GM18951 (cell line): ENCODE measurements around the gene ABCC3.

Experiments
- POLR2A ChIP-seq: IDR thresholded peaks from 4 replicates; pipeline ENCODE4 v1.6.1; 2011; ENCODE audit warnings: mild to moderate bottlenecking; ENCODE audit not compliant: insufficient read length, insufficient read depth; ENCODE audit errors: extremely low read depth
- in situ Hi-C: fragments of 300-500 bp; cut with MboI; formaldehyde crosslinking; loops from one replicate; pipeline ENCODE4 v1.12.0; 2022; ENCODE audit warnings: low sequenced_read_pairs, mixed read lengths, inconsistent platforms; ENCODE audit not compliant: unreplicated experiment

ABCC3 gene

GRCh38 chr17:50651661-50652060, 17.0 kb downstream of the ABCC3 start:
- TF ChIP-seq POLR2A: no peak
- in situ Hi-C loops: no loop called here

GRCh38 chr17:50653738-50654137, 19.1 kb downstream of the ABCC3 start:
- in situ Hi-C loops: no loop called here

GRCh38 chr17:50656509-50656908, 21.8 kb downstream of the ABCC3 start:
- TF ChIP-seq POLR2A: no peak
- in situ Hi-C loops: no loop called here

More at GRCh38 chr17:50653738-50654137, 19.1 kb downstream of the ABCC3 start:
- no peak for TF ChIP-seq POLR2A

GRCh38 chr17:50657054-50657453, 22.4 kb downstream of the ABCC3 start:
- TF ChIP-seq POLR2A: no peak
- in situ Hi-C loops: no loop called here

- no peak for TF ChIP-seq POLR2A
- in situ Hi-C loops: no loop called here
These were observed 22.9 kb downstream of the ABCC3 start for GRCh38 chr17:50657627-50658026.

GRCh38 chr17:50658616-50659015, 23.9 kb downstream of the ABCC3 start:
- no peak for TF ChIP-seq POLR2A
- in situ Hi-C loops: no loop called here

GRCh38 chr17:50659179-50659578, 24.5 kb downstream of the ABCC3 start:
- in situ Hi-C loops: no loop called here

GRCh38 chr17:50660042-50660886, 25.6 kb downstream of the ABCC3 start:
- in situ Hi-C loops: no loop called here
- TF ChIP-seq POLR2A: no peak

More at GRCh38 chr17:50659179-50659578, 24.5 kb downstream of the ABCC3 start:
- no peak for TF ChIP-seq POLR2A

GRCh38 chr17:50660887-50661345, 26.2 kb downstream of the ABCC3 start:
- in situ Hi-C loops: no loop called here
- TF ChIP-seq POLR2A: no peak

GRCh38 chr17:50661348-50661747, 26.7 kb downstream of the ABCC3 start:
- in situ Hi-C loops: no loop called here
- no peak for TF ChIP-seq POLR2A

- TF ChIP-seq POLR2A: no peak
- in situ Hi-C loops: no loop called here
These were observed 27.2 kb downstream of the ABCC3 start for GRCh38 chr17:50661795-50662391.

- in situ Hi-C loops: no loop called here
These were observed 28.0 kb downstream of the ABCC3 start for GRCh38 chr17:50662632-50663225.

GRCh38 chr17:50663812-50664374, 29.2 kb downstream of the ABCC3 start:
- no peak for TF ChIP-seq POLR2A
- in situ Hi-C loops: no loop called here

More at GRCh38 chr17:50662632-50663225, 28.0 kb downstream of the ABCC3 start:
- TF ChIP-seq POLR2A: no peak

GRCh38 chr17:50664788-50665458, 30.2 kb downstream of the ABCC3 start:
- TF ChIP-seq POLR2A: no peak
- in situ Hi-C loops: no loop called here
